ENCODE measurements around the gene CARD10. TPM values are rescaled to one million over a fixed set of nuclear protein-coding genes. Genes with fewer than 3 reads are reported as not detected.

Gene CARD10
- polyA plus RNA-seq, 1 donor (not counting 4 experiments of a cell fraction or from before 2014, with no cell fraction given), result 32.2 TPM

DNA sequence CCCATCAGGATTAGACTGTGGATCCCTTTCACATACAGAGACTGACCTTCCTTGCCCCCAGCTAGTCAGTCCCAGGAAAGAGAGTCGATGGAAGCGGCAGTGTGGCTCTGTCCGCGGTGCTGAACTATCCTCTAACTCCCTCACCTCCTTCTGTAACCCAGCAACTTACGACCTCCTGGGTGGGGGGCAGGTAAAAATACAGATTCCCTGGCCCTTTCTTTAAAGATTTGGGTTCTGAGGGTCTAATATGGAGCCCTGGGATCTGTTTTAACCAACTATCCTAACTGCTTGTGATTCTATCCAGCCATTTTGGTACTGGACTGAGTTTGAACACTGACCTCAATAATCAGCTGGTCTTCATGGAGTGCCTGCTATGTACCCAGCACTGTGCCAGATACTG, 56.2 kb downstream of the CARD10 start:
- Histone ChIP-seq H3K4me1 (ENCODE audit: control insufficient read depth, extremely low read depth, insufficient read depth, low read length) (no peaks in the 10 kb centered on the region), H3K9me1 (ENCODE audit: control insufficient read depth, extremely low read depth, insufficient read depth, low read length) (no peaks in the 10 kb centered on the region), H3K79me2 (ENCODE audit: control insufficient read depth, insufficient read depth, low read length) (no peaks in the 10 kb centered on the region), H4K20me1 (ENCODE audit: control insufficient read depth, extremely low read depth, insufficient read depth, low read length) (no peaks in the 10 kb centered on the region), H3K27ac (ENCODE audit: control insufficient read depth, insufficient read depth, low read length) (no peak overlapping the region), H3K4me2 (ENCODE audit: control insufficient read depth, extremely low read depth, insufficient read depth, low read depth, low read length) (no peak overlapping the region), H3K27me3 (ENCODE audit: control insufficient read depth, extremely low read depth, insufficient read depth, low read length) (no peaks in the 10 kb centered on the region), H3K9ac (ENCODE audit: control insufficient read depth, extremely low read depth, insufficient read depth, low read length) (no peak overlapping the region), H2AFZ (ENCODE audit: control insufficient read depth, low read length) (no peak overlapping the region), H3K36me3 (ENCODE audit: control insufficient read depth in 2 of 2, extremely low read depth in 1 of 2, insufficient read depth in 2 of 2, low read length in 2 of 2) (peaks cover 0 to 6% of the 10 kb centered on the region in 2 experiments), H3K4me3 (ENCODE audit: control insufficient read depth in 2 of 3, extremely low read depth in 1 of 3, insufficient read depth in 2 of 3, low read depth in 1 of 3, low read length in 3 of 3) (no peak overlapping the region), H3K9me3 (ENCODE audit: control insufficient read depth, low read depth, low read length) (no peaks in the 10 kb centered on the region)
- FAIRE-seq, result peak; percentile 74
- dilution Hi-C loops (cut with MboI; ENCODE audit: extremely low pct_ligation_motif_present, low sequenced_read_pairs), result no loop called here
- no peak for TF ChIP-seq EZH2 (IDR thresholded peaks at IDR 0.05; ENCODE audit: low read length)
- TF ChIP-seq, protein P1, sequence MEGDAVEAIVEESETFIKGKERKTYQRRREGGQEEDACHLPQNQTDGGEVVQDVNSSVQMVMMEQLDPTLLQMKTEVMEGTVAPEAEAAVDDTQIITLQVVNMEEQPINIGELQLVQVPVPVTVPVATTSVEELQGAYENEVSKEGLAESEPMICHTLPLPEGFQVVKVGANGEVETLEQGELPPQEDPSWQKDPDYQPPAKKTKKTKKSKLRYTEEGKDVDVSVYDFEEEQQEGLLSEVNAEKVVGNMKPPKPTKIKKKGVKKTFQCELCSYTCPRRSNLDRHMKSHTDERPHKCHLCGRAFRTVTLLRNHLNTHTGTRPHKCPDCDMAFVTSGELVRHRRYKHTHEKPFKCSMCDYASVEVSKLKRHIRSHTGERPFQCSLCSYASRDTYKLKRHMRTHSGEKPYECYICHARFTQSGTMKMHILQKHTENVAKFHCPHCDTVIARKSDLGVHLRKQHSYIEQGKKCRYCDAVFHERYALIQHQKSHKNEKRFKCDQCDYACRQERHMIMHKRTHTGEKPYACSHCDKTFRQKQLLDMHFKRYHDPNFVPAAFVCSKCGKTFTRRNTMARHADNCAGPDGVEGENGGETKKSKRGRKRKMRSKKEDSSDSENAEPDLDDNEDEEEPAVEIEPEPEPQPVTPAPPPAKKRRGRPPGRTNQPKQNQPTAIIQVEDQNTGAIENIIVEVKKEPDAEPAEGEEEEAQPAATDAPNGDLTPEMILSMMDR (optimal IDR thresholded peaks at IDR 0.05 in 1 of 3, IDR thresholded peaks at IDR 0.05 in 1 of 3, conservative IDR thresholded peaks at IDR 0.05 in 1 of 3; ENCODE audit: extremely low read depth in 1 of 3, insufficient read depth in 2 of 3, low read length in 3 of 3), result no peak
- DNase-seq (ENCODE audit: low read depth, low spot score), result no peak

DNA sequence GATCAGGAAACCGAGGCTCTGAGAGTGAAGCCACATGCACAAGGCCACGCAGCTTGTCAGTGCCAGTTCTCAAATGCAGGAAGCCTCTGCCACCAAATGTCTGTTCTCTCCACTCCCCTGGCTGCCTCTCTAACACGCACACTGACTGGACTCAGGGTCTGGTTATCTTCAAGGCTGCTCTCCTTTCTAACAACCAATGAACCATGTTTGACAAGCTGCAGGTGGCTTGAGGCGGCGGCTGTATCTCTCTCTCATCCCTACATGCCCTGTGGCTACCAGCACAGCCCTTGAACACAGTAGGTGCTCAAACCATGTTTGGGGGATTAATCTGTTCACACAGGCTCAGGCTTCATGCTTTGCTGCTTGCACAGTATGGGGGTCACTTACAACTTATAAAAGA, 56.8 kb downstream of the CARD10 start:
- Histone ChIP-seq H3K27me3 (ENCODE audit: control insufficient read depth, extremely low read depth, insufficient read depth, low read length) (no peaks in the 10 kb centered on the region), H3K4me1 (ENCODE audit: control insufficient read depth, extremely low read depth, insufficient read depth, low read length) (no peaks in the 10 kb centered on the region), H3K9ac (ENCODE audit: control insufficient read depth, extremely low read depth, insufficient read depth, low read length) (no peak overlapping the region), H3K36me3 (ENCODE audit: control insufficient read depth in 2 of 2, extremely low read depth in 1 of 2, insufficient read depth in 2 of 2, low read length in 2 of 2) (peaks cover 0 to 6% of the 10 kb centered on the region in 2 experiments), H3K9me3 (ENCODE audit: control insufficient read depth, low read depth, low read length) (no peaks in the 10 kb centered on the region), H4K20me1 (ENCODE audit: control insufficient read depth, extremely low read depth, insufficient read depth, low read length) (no peaks in the 10 kb centered on the region), H3K4me2 (ENCODE audit: control insufficient read depth, extremely low read depth, insufficient read depth, low read depth, low read length) (no peak overlapping the region), H3K4me3 (ENCODE audit: control insufficient read depth in 2 of 3, extremely low read depth in 1 of 3, insufficient read depth in 2 of 3, low read depth in 1 of 3, low read length in 3 of 3) (no peak overlapping the region), H2AFZ (ENCODE audit: control insufficient read depth, low read length) (no peak overlapping the region), H3K27ac (ENCODE audit: control insufficient read depth, insufficient read depth, low read length) (no peak overlapping the region), H3K79me2 (ENCODE audit: control insufficient read depth, insufficient read depth, low read length) (no peaks in the 10 kb centered on the region), H3K9me1 (ENCODE audit: control insufficient read depth, extremely low read depth, insufficient read depth, low read length) (no peaks in the 10 kb centered on the region)
- FAIRE-seq (no peak), DNase-seq (ENCODE audit: low read depth, low spot score) (no peak)
- dilution Hi-C loops (cut with MboI; ENCODE audit: extremely low pct_ligation_motif_present, low sequenced_read_pairs), result no loop called here
- TF ChIP-seq EZH2 (IDR thresholded peaks at IDR 0.05; ENCODE audit: low read length), result no peak
- TF ChIP-seq, protein P1 (optimal IDR thresholded peaks at IDR 0.05 in 1 of 3, IDR thresholded peaks at IDR 0.05 in 1 of 3, conservative IDR thresholded peaks at IDR 0.05 in 1 of 3; ENCODE audit: extremely low read depth in 1 of 3, insufficient read depth in 2 of 3, low read length in 3 of 3), result no peak

Data from keratinocyte (primary cell).